Sigmoid colon (tissue), 4 donors: ENCODE data around the gene KATNB1.

Experiments
- CTCF ChIP-seq, 4 experiments: fragments of 450-650 bp in 3 of 4; fragments of 200-600 bp in 1 of 4; IDR thresholded peaks; one replicate each; pipeline ENCODE4 v1.5.1; 2016 to 2019; ENCODE audit warnings: antibody characterized with exemption in 4 of 4, mild to moderate bottlenecking in 3 of 4, moderate library complexity in 2 of 4
- POLR2A ChIP-seq, 2 donors: fragments of 450-650 bp; IDR thresholded peaks; one replicate each; pipeline ENCODE4 v1.6.1; 2016; ENCODE audit warnings: antibody characterized with exemption in 2 of 2, mild to moderate bottlenecking in 2 of 2, moderate library complexity in 2 of 2
- POLR2AphosphoS5 ChIP-seq, 4 donors: sonication (generic); formaldehyde crosslinking; IDR thresholded peaks; one replicate each; pipeline ENCODE4 v1.6.1; 2017; ENCODE audit warnings: antibody characterized with exemption in 4 of 4

- no peak for TF ChIP-seq CTCF (IDR thresholded peaks at IDR 0.05)
- TF ChIP-seq POLR2A (IDR thresholded peaks at IDR 0.05) = no peak
- TF ChIP-seq POLR2AphosphoS5 (IDR thresholded peaks at IDR 0.05) = no peak
Measured at GRCh38 chr16:57761301-57761700, 25.7 kb downstream of the KATNB1 start.
